GM12878 (cell line): ENCODE data around the gene TSSC4. TPM values are rescaled to one million over a fixed set of nuclear protein-coding genes. Genes with fewer than 3 reads are reported as not detected.

Experiments used
- ATAC-seq: fragments of 200-7000 bp; cut with Tn5 transposase; 3 replicates; pipeline ENCODE4 v1.9.1; 2020; ENCODE audit warnings: mild to moderate bottlenecking, moderate library complexity
- BruUV-seq: library from RNA; stranded (reverse); fragments of 400-500 nt; replicated peaks from 2 replicates; lab custom pipeline; 2021; lab: Mats Ljungman, UMichigan
- CTCF ChIA-PET: fragments of 300-600 bp; sonication (Branson Sonifier 250); formaldehyde crosslinking; extraction: SDS; loops from one replicate; lab custom pipeline; 2021; ENCODE audit warnings: inconsistent platforms; lab: Yijun Ruan, JAX
- POLR2A ChIA-PET: fragments of 350-600 bp; formaldehyde crosslinking; extraction: SDS; loops from one replicate; lab custom pipeline; 2021; ENCODE audit warnings: inconsistent platforms; lab: Charles Lee
- RAD21 ChIA-PET: fragments of 300-600 bp; sonication (Branson Sonifier 250); formaldehyde crosslinking; loops from one replicate; lab custom pipeline; 2023; ENCODE audit warnings: antibody characterized with exemption; ENCODE audit not compliant: unreplicated experiment; lab: Charles Lee
- SMC1A ChIA-PET: fragments of 300-600 bp; sonication (Branson Sonifier 250); formaldehyde crosslinking; loops from one replicate; lab custom pipeline; 2023; ENCODE audit not compliant: unreplicated experiment, uncharacterized antibody; lab: Charles Lee
- DNase-seq: peaks from one replicate; pipeline ENCODE4 v3.0.0-alpha.2; 2011; ENCODE audit warnings: low read depth, low spot score
- FAIRE-seq: peaks from 3 replicates; lab custom pipeline; 2011; peaks lifted over from hg19 to GRCh38; lab: Jason Lieb, UNC
- H2AFZ ChIP-seq: 2 replicates; pipeline ENCODE4 v1.6.0; 2011; ENCODE audit warnings: low read depth, low read length, control low read depth; ENCODE audit not compliant: control insufficient read depth
- H3K27ac ChIP-seq: 2 replicates; pipeline ENCODE4 v1.5.1; 2011; ENCODE audit warnings: control low read depth; ENCODE audit not compliant: control insufficient read depth, insufficient read depth
- H3K27me3 ChIP-seq, 2 experiments: replicated peaks in 1 of 2; 2 replicates each; pipeline versions ENCODE4 v1.6.0 to v1.6.1; 2011; ENCODE audit warnings: low read length in 1 of 2; ENCODE audit not compliant: control insufficient read depth in 2 of 2, insufficient read depth in 2 of 2
- H3K36me3 ChIP-seq, 2 experiments: 2 replicates each; pipeline ENCODE4 v1.5.1; 2011; ENCODE audit warnings: low read length in 1 of 2; ENCODE audit not compliant: control insufficient read depth in 2 of 2, insufficient read depth in 2 of 2
- H3K4me1 ChIP-seq: 2 replicates; pipeline ENCODE4 v1.6.1; 2011; ENCODE audit warnings: mild to moderate bottlenecking, low read length, moderate library complexity, mixed read lengths; ENCODE audit not compliant: control insufficient read depth, insufficient read depth
- H3K4me2 ChIP-seq: 2 replicates; pipeline ENCODE4 v1.6.0; 2011; ENCODE audit warnings: control low read depth; ENCODE audit not compliant: control insufficient read depth, insufficient read depth
- H3K4me3 ChIP-seq: fragments of 200-600 bp; sonication (generic); 2 replicates; pipeline ENCODE4 v1.5.1; 2016
- H3K79me2 ChIP-seq: 2 replicates; pipeline ENCODE4 v1.6.0; 2011; ENCODE audit warnings: low read length; ENCODE audit not compliant: control insufficient read depth, insufficient read depth
- H3K9ac ChIP-seq: 2 replicates; pipeline ENCODE4 v1.8.0; 2011; ENCODE audit warnings: low read length, control low read depth, mixed read lengths; ENCODE audit not compliant: control insufficient read depth, insufficient read depth
- H3K9me3 ChIP-seq: replicated peaks from 3 replicates; pipeline ENCODE4 v1.5.1; 2011; ENCODE audit warnings: mild to moderate bottlenecking, low read length; ENCODE audit not compliant: control insufficient read depth, insufficient read depth
- H4K20me1 ChIP-seq: 2 replicates; pipeline ENCODE4 v1.6.0; 2011; ENCODE audit not compliant: control insufficient read depth, insufficient read depth
- CEBPB ChIP-seq, 2 experiments: fragments of 150-350 bp in 1 of 2; IDR thresholded peaks; 2 replicates each; pipeline ENCODE4 v1.6.1; 2012 to 2014; ENCODE audit warnings: low read depth in 2 of 2, low read length in 2 of 2, borderline replicate concordance in 1 of 2, inconsistent platforms in 1 of 2
- GATAD2B ChIP-seq: fragments of 450-650 bp; conservative IDR thresholded peaks from 2 replicates; pipeline ENCODE4 v1.6.1; 2017; ENCODE audit warnings: low read depth, mild to moderate bottlenecking, moderate library complexity
- IRF3 ChIP-seq: fragments of 450-650 bp; IDR thresholded peaks from 2 replicates; pipeline ENCODE4 v1.6.1; 2014; ENCODE audit warnings: mild to moderate bottlenecking
- LARP7 ChIP-seq: fragments of 450-650 bp; IDR thresholded peaks from 2 replicates; pipeline ENCODE4 v1.6.1; 2017; ENCODE audit warnings: mild to moderate bottlenecking
- NRF1 ChIP-seq: conservative IDR thresholded peaks from 2 replicates; pipeline ENCODE4 v1.6.1; 2011; ENCODE audit warnings: mild to moderate bottlenecking, low read depth, low read length, improper control_type of control experiment
- POU2F2 ChIP-seq: IDR thresholded peaks from 3 replicates; pipeline ENCODE4 v1.6.1; 2011; ENCODE audit warnings: low read depth, mild to moderate bottlenecking, low read length, borderline replicate concordance
- SRF ChIP-seq, 2 experiments: IDR thresholded peaks; 2 replicates each; pipeline ENCODE4 v1.6.1; 2011; ENCODE audit warnings: low read depth in 2 of 2, low read length in 2 of 2, mild to moderate bottlenecking in 1 of 2, moderate library complexity in 1 of 2
- TBL1XR1 ChIP-seq: IDR thresholded peaks from 2 replicates; pipeline ENCODE4 v1.6.1; 2012; ENCODE audit warnings: low read depth, low read length, improper control_type of control experiment
- TCF12 ChIP-seq: IDR thresholded peaks from 2 replicates; pipeline ENCODE4 v1.6.1; 2011; ENCODE audit warnings: low read depth, mild to moderate bottlenecking, low read length
- YBX1 ChIP-seq: fragments of 450-650 bp; IDR thresholded peaks from 2 replicates; pipeline ENCODE4 v1.6.1; 2016; ENCODE audit warnings: antibody characterized with exemption
- ZNF274 ChIP-seq: IDR thresholded peaks from one replicate; pipeline ENCODE4 v1.8.0; 2011; ENCODE audit not compliant: insufficient read length, insufficient read depth
- ZNF622 ChIP-seq: fragments of 450-650 bp; IDR thresholded peaks from 2 replicates; pipeline ENCODE4 v1.6.1; 2017; ENCODE audit warnings: mild to moderate bottlenecking, inconsistent platforms
- WGBS: methylation state at CpG from one replicate; pipeline ENCODE4 v1.1.6; 2016; ENCODE audit warnings: low lambda C conversion rate; ENCODE audit not compliant: insufficient replicate concordance, insufficient coverage; ENCODE audit errors: missing lambda C conversion rate; 5-methylcytosine and 5-hydroxymethylcytosine counted together
- in situ Hi-C: fragments of 300-500 bp; cut with MboI; formaldehyde crosslinking; loops from 9 replicates; pipeline ENCODE4 v1.14.3; 2018; ENCODE audit warnings: mixed read lengths
- intact Hi-C: fragments of 100-400 bp; cut with micrococcal nuclease; formaldehyde crosslinking; loops from one replicate; pipeline ENCODE4 v1.14.2; 2022; ENCODE audit not compliant: unreplicated experiment
- polyA plus RNA-seq, 11 experiments: library from polyadenylated mRNA; depleted of rRNA in 4 of 11; unstranded in 6 of 11; stranded (reverse) in 5 of 11; fragments of >200 nt; fragmentation: Nextera tagmentation in 4 of 11; fragmentation: Illumina TruSeq in 1 of 11; extraction: Ambion mirVana in 4 of 11; extraction: Trizol in 1 of 11; gene quantifications; 1 replicate in 1 of 11; 2 replicates in 10 of 11; pipeline versions ENCODE4 v1.2.1 to v1.2.3, GENCODE V29; 2011 to 2016; ENCODE audit warnings: inconsistent platforms in 2 of 11, missing spikeins in 2 of 11, low read depth in 1 of 11
- total RNA-seq, 4 experiments: library from RNA; depleted of rRNA in 3 of 4; stranded (reverse); fragments of >200 nt in 3 of 4; fragmentation: Illumina TruSeq in 1 of 4; extraction: Trizol in 1 of 4; gene quantifications; 2 replicates each; pipeline versions ENCODE4 v1.2.1 to v1.2.3, GENCODE V29; 2013 to 2021
- TF ChIP-seq, protein P1 (sequence below): IDR thresholded peaks from 2 replicates; pipeline ENCODE4 v1.6.1; 2011; ENCODE audit warnings: mild to moderate bottlenecking, low read depth, low read length, moderate library complexity; ENCODE audit not compliant: insufficient replicate concordance

TSSC4 gene
- total and polyA plus RNA-seq, 10 of the 15 experiments (the other 5 are each of a cell fraction or from before 2014, with no cell fraction given) = 0.69 to 70.1 (median 25.7) TPM

DNA sequence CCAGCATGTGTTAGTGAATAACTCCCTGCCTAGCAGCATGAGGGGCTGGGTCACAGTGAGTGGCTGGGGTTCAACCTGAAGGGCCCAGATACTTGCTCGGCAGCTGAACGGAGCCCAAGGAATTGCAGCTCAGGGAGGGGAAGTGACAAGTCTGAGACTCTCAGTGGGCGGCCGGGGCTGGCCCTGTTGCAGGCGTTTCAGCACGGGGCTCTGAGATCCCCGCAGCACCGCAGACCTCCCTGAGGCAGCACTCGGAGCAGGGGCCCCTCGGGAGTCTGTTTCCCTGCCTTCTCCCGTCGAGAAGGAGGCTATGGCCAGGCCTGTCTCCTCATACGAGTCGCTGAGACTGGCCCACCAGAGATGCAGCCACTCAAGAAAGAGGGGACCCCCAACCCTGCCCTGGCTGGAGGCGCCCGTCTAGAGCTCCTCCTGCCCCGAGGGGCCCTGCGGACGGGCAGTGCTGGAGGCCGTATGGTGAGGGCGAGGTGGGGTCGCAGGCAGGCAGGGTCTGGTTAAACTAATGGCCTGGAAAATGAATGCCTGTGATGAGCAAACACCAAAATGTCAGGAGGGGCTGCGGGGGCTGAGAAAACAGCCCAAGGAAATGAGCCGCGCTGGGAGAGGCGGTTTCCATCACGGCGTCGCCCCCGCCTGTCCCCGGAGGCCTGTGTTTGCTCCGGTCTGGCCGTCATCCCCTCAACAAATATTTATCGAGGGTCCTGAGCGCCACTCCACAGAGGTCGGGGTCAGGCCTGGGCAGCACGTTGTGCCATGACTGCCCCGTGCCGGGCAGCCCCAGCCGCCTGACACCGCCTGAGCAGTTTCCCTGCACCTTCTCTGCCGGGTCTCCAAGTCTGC, 9.3 kb downstream of the TSSC4 start (continued):
- no peak for TF ChIP-seq IRF3
- TF ChIP-seq NRF1 = no peak
- TF ChIP-seq SRF (IDR thresholded peaks at IDR 0.05; ENCODE audit: low read depth in 2 of 2, low read length in 2 of 2) = no peak
- TF ChIP-seq GATAD2B = no peak
- no peak for TF ChIP-seq YBX1

GRCh38 chr11:2410616-2411015, 10.1 kb downstream of the TSSC4 start:
- no TSS peak for BruUV-seq
- no peaks in the 10 kb centered on the region for H3K4me1 ChIP-seq
- no peak overlapping the region for H3K27ac ChIP-seq
- no peak for ATAC-seq
- no peak for DNase-seq
- H3K9ac ChIP-seq = no peak overlapping the region
- no peaks in the 10 kb centered on the region for H4K20me1 ChIP-seq
- H3K27me3 ChIP-seq = no peaks in the 10 kb centered on the region
- ChIA-PET SMC1A (no interaction called here), CTCF (no interaction called here), POLR2A (no interaction called here)
- H3K4me3 ChIP-seq = no peak overlapping the region
- FAIRE-seq = no peak
- no peaks in the 10 kb centered on the region for H3K79me2 ChIP-seq
- no peak overlapping the region for H3K4me2 ChIP-seq
- TF ChIP-seq LARP7 (no peak), POU2F2 (no peak), CEBPB (IDR thresholded peaks at IDR 0.05; ENCODE audit: borderline replicate concordance in 1 of 2, low read depth in 2 of 2, low read length in 2 of 2) (no peak), ZNF622 (no peak), ZNF274 (no peak), TCF12 (no peak), TBL1XR1 (no peak)
- TF ChIP-seq, protein P1, sequence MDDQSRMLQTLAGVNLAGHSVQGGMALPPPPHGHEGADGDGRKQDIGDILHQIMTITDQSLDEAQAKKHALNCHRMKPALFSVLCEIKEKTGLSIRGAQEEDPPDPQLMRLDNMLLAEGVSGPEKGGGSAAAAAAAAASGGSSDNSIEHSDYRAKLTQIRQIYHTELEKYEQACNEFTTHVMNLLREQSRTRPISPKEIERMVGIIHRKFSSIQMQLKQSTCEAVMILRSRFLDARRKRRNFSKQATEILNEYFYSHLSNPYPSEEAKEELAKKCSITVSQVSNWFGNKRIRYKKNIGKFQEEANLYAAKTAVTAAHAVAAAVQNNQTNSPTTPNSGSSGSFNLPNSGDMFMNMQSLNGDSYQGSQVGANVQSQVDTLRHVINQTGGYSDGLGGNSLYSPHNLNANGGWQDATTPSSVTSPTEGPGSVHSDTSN = no peak
- TF ChIP-seq, all 136 proteins: peak for 0
- no peak overlapping the region for H2AFZ ChIP-seq
- intact Hi-C loops = no loop called here
- RAD21 ChIA-PET = no interaction called here
- WGBS = 17% methylated on average over 7 of the region's 9 CpGs
- no peaks in the 10 kb centered on the region for H3K9me3 ChIP-seq
- H3K36me3 ChIP-seq = no peaks in the 10 kb centered on the region
- in situ Hi-C loops = no loop called here
